ENCODE data around the gene RELB.

- TF ChIP-seq CTCF (IDR thresholded peaks at IDR 0.05) (no peak), POLR2A (IDR thresholded peaks at IDR 0.05) (no peak), EP300 (IDR thresholded peaks at IDR 0.05) (no peak)
Observed at GRCh38 chr19:44959691-44960090, 41.6 kb upstream of the RELB start.
